Measurements from ENCODE around the gene ZNF268. TPM values are rescaled to one million over a fixed set of nuclear protein-coding genes. Genes with fewer than 3 reads are reported as not detected.

The ZNF268 gene
- total RNA-seq, 6 donors from 2014 or later: 15.5 to 37.7 (median 20.9) TPM

GRCh38 chr12:133192847-133193246 is 11.6 kb downstream of the ZNF268 start:
- TF ChIP-seq POLR2AphosphoS5 (IDR thresholded peaks at IDR 0.05): no peak
- TF ChIP-seq POLR2A (IDR thresholded peaks at IDR 0.05): no peak
- TF ChIP-seq EP300 (IDR thresholded peaks at IDR 0.05): no peak
- TF ChIP-seq CTCF (IDR thresholded peaks at IDR 0.05): no peak
- peaks cover 77 to 91% (median 85%) of the 10 kb centered on the region in 4 donors for H3K36me3 ChIP-seq
- 98 to 100% methylated on average over 5 of the region's 5 CpGs for WGBS, 2 donors
- ATAC-seq (ENCODE audit: low FRiP score in 2 of 2): no peak
- no peak overlapping the region for H3K4me3 ChIP-seq
- no peak overlapping the region for H3K27ac ChIP-seq
- peaks cover 86 to 92% (median 90%) of the 10 kb centered on the region in 4 donors for H3K9me3 ChIP-seq
- no peak for DNase-seq
- no peaks in the 10 kb centered on the region for H3K4me1 ChIP-seq
- no peaks in the 10 kb centered on the region for H3K27me3 ChIP-seq

- WGBS, 2 donors: 42 to 99% methylated on average over 2 of the region's 2 CpGs
- TF ChIP-seq CTCF (IDR thresholded peaks at IDR 0.05) (no peak), POLR2A (IDR thresholded peaks at IDR 0.05) (no peak), POLR2AphosphoS5 (IDR thresholded peaks at IDR 0.05) (no peak), EP300 (IDR thresholded peaks at IDR 0.05) (no peak)
- ATAC-seq (ENCODE audit: low FRiP score in 2 of 2): no peak
- no peak overlapping the region for H3K4me3 ChIP-seq
- H3K27me3 ChIP-seq: no peaks in the 10 kb centered on the region
- H3K27ac ChIP-seq: no peak overlapping the region
- peaks cover 72 to 83% (median 77%) of the 10 kb centered on the region in 4 donors for H3K9me3 ChIP-seq
- DNase-seq: no peak
- no peaks in the 10 kb centered on the region for H3K4me1 ChIP-seq
- peaks cover 12 to 45% (median 34%) of the 10 kb centered on the region in 4 donors for H3K36me3 ChIP-seq
Observed at GRCh38 chr12:133201888-133202287, 20.6 kb downstream of the ZNF268 start.

GRCh38 chr12:133202493-133203343 is 21.4 kb downstream of the ZNF268 start:
- ATAC-seq (ENCODE audit: low FRiP score in 2 of 2) (no peak), DNase-seq (no peak)
- Histone ChIP-seq H3K4me1 (no peaks in the 10 kb centered on the region), H3K4me3 (no peak overlapping the region), H3K27me3 (no peaks in the 10 kb centered on the region), H3K9me3 (peaks cover 80 to 89% (median 84%) of the 10 kb centered on the region in 4 donors), H3K27ac (no peak overlapping the region), H3K36me3 (peaks cover 12 to 45% (median 34%) of the 10 kb centered on the region in 4 donors)
- no peak for TF ChIP-seq POLR2A (IDR thresholded peaks at IDR 0.05)
- WGBS, 2 donors: 97 to 98% methylated on average over 2 of the region's 2 CpGs

GRCh38 chr12:133203344-133204263 is 22.3 kb downstream of the ZNF268 start:
- no peak for DNase-seq
- TF ChIP-seq CTCF (IDR thresholded peaks at IDR 0.05) (no peak), POLR2AphosphoS5 (IDR thresholded peaks at IDR 0.05) (no peak), POLR2A (IDR thresholded peaks at IDR 0.05) (no peak), EP300 (IDR thresholded peaks at IDR 0.05) (no peak)
- Histone ChIP-seq H3K36me3 (peaks cover 12 to 45% (median 34%) of the 10 kb centered on the region in 4 donors), H3K4me3 (no peak overlapping the region), H3K9me3 (peaks cover 89 to 96% (median 91%) of the 10 kb centered on the region in 4 donors), H3K4me1 (no peaks in the 10 kb centered on the region), H3K27ac (no peak overlapping the region), H3K27me3 (no peaks in the 10 kb centered on the region)
- 95% methylated on average over 7 of the region's 7 CpGs for WGBS, 2 donors
- ATAC-seq (ENCODE audit: low FRiP score in 2 of 2): no peak

GRCh38 chr12:133204264-133204603 is 22.9 kb downstream of the ZNF268 start:
- Histone ChIP-seq H3K36me3 (peaks cover 12 to 45% (median 34%) of the 10 kb centered on the region in 4 donors), H3K9me3 (peaks cover 95 to 99% (median 98%) of the 10 kb centered on the region in 4 donors), H3K27ac (no peak overlapping the region), H3K27me3 (no peaks in the 10 kb centered on the region), H3K4me3 (no peak overlapping the region), H3K4me1 (no peaks in the 10 kb centered on the region)
- no peak for ATAC-seq (ENCODE audit: low FRiP score in 2 of 2)
- 97 to 100% methylated on average over 1 of the region's 1 CpG for WGBS, 2 donors
- TF ChIP-seq CTCF (IDR thresholded peaks at IDR 0.05) (no peak), EP300 (IDR thresholded peaks at IDR 0.05) (no peak), POLR2A (IDR thresholded peaks at IDR 0.05) (no peak), POLR2AphosphoS5 (IDR thresholded peaks at IDR 0.05) (no peak)
- DNase-seq: no peak
